HepG2 (cell line): Measurements from ENCODE around the gene EIF3A. TPM values are rescaled to one million over a fixed set of nuclear protein-coding genes. Genes with fewer than 3 reads are reported as not detected.

Experiments used
- ATAC-seq: fragments of 200-7000 bp; cut with Tn5 transposase; 3 replicates; pipeline ENCODE4 v1.9.1; 2020; ENCODE audit warnings: mild to moderate bottlenecking, moderate library complexity
- BruUV-seq: library from RNA; stranded (reverse); fragments of 400-500 nt; replicated peaks from 2 replicates; lab custom pipeline; 2021; lab: Mats Ljungman, UMichigan
- CTCF ChIA-PET: fragments of 300-600 bp; formaldehyde crosslinking; extraction: SDS; loops from one replicate; lab custom pipeline; 2021; ENCODE audit warnings: low total read pairs, inconsistent platforms, low intra/inter-chr PET ratio; lab: Yijun Ruan, JAX
- POLR2A ChIA-PET: fragments of 350-600 bp; sonication (Branson Sonifier 250); formaldehyde crosslinking; loops from one replicate; lab custom pipeline; 2020; ENCODE audit warnings: antibody characterized with exemption, inconsistent platforms; lab: Yijun Ruan, JAX
- DNase-seq: peaks from one replicate; pipeline ENCODE4 v3.0.0-alpha.2; 2015; ENCODE audit warnings: low spot score
- FAIRE-seq: peaks from 3 replicates; lab custom pipeline; 2011; peaks lifted over from hg19 to GRCh38; lab: Jason Lieb, UNC
- H2AFZ ChIP-seq: one replicate; pipeline ENCODE4 v1.6.1; 2011; ENCODE audit warnings: low read length, inconsistent platforms
- H3K27ac ChIP-seq: fragments of 300-600 bp; 3 replicates; pipeline ENCODE4 v1.8.0; 2011; ENCODE audit warnings: mixed run types, mild to moderate bottlenecking, mixed read lengths, low read length, inconsistent platforms; ENCODE audit not compliant: insufficient read depth; ENCODE audit errors: extremely low read length
- H3K27me3 ChIP-seq, 2 experiments: fragments of 200-600 bp in 1 of 2; 2 replicates in 1 of 2; 3 replicates in 1 of 2; pipeline versions ENCODE4 v1.6.0 to v1.8.0; 2011; ENCODE audit warnings: low read length in 2 of 2, mild to moderate bottlenecking in 2 of 2, moderate library complexity in 2 of 2, inconsistent platforms in 1 of 2; ENCODE audit not compliant: insufficient read depth in 2 of 2, control insufficient read depth in 1 of 2
- H3K36me3 ChIP-seq, 2 experiments: fragments of 200-600 bp in 1 of 2; replicated peaks in 1 of 2; 2 replicates in 1 of 2; 3 replicates in 1 of 2; pipeline versions ENCODE4 v1.5.1 to v1.8.0; 2011; ENCODE audit warnings: low read length in 2 of 2, inconsistent platforms in 1 of 2; ENCODE audit not compliant: insufficient read depth in 2 of 2, control insufficient read depth in 1 of 2
- H3K4me1 ChIP-seq: 2 replicates; pipeline ENCODE4 v1.5.1; 2012; ENCODE audit warnings: low read length, inconsistent platforms; ENCODE audit not compliant: insufficient read depth
- H3K4me2 ChIP-seq: 2 replicates; pipeline ENCODE4 v1.6.0; 2011; ENCODE audit warnings: low read depth, low read length, inconsistent platforms
- H3K4me3 ChIP-seq, 3 experiments: fragments of 200-600 bp in 1 of 3; sonication (generic), shearing (Covaris generic) in 1 of 3; replicated peaks in 1 of 3; 2 replicates each; pipeline ENCODE4 v1.5.1; 2011 to 2016; ENCODE audit warnings: low read length in 3 of 3, inconsistent platforms in 2 of 3, low read depth in 2 of 3, mild to moderate bottlenecking in 2 of 3, control low read depth in 1 of 3, mixed read lengths in 1 of 3; ENCODE audit not compliant: insufficient read depth in 1 of 3
- H3K79me2 ChIP-seq: one replicate; pipeline ENCODE4 v1.6.1; 2011; ENCODE audit warnings: low read length, inconsistent platforms; ENCODE audit not compliant: insufficient read depth
- H3K9ac ChIP-seq: 2 replicates; pipeline ENCODE4 v1.6.0; 2011; ENCODE audit warnings: mild to moderate bottlenecking, low read depth, low read length, inconsistent platforms; ENCODE audit not compliant: insufficient read depth
- H3K9me3 ChIP-seq: 2 replicates; pipeline ENCODE4 v1.5.1; 2012; ENCODE audit warnings: mild to moderate bottlenecking, low read length
- H4K20me1 ChIP-seq: 2 replicates; pipeline ENCODE4 v1.6.0; 2011; ENCODE audit warnings: inconsistent platforms, mild to moderate bottlenecking, low read length, moderate library complexity; ENCODE audit not compliant: insufficient read depth
- BCLAF1 ChIP-seq: fragments of 450-650 bp; IDR thresholded peaks from 2 replicates; pipeline ENCODE4 v1.6.1; 2017; ENCODE audit warnings: mild to moderate bottlenecking
- JARID2 ChIP-seq: sonication (generic); formaldehyde crosslinking; IDR thresholded peaks from 2 replicates; pipeline ENCODE4 v1.8.1; 2023; ENCODE audit warnings: missing genetic modification reagents, inconsistent platforms; ENCODE audit not compliant: insufficient replicate concordance
- REPIN1 ChIP-seq: sonication (generic); formaldehyde crosslinking; IDR thresholded peaks from 2 replicates; pipeline ENCODE4 v1.8.0; 2022; ENCODE audit warnings: missing genetic modification reagents, low read depth, mild to moderate bottlenecking, borderline replicate concordance
- ZNF296 ChIP-seq: sonication (generic); formaldehyde crosslinking; conservative IDR thresholded peaks from 2 replicates; pipeline ENCODE4 v1.5.0; 2020; ENCODE audit warnings: mild to moderate bottlenecking, missing genetic modification reagents
- ZNF3 ChIP-seq: IDR thresholded peaks from 2 replicates; pipeline ENCODE4 v1.7.0; 2017; ENCODE audit warnings: inconsistent platforms
- WGBS: methylation state at CpG from one replicate; pipeline ENCODE4 v1.1.6; 2017; ENCODE audit warnings: low lambda C conversion rate; 5-methylcytosine and 5-hydroxymethylcytosine counted together
- in situ Hi-C: cut with HindIII; loops from 2 replicates; pipeline ENCODE4 v1.10.0; 2017; ENCODE audit warnings: low pct_unique_long_range_greater_than_20kb; ENCODE audit not compliant: extremely low pct_ligation_motif_present
- intact Hi-C: fragments of 100-400 bp; cut with micrococcal nuclease; formaldehyde crosslinking; loops from one replicate; pipeline ENCODE4 v1.10.0; 2022; ENCODE audit not compliant: unreplicated experiment
- polyA plus RNA-seq, 8 experiments: library from polyadenylated mRNA; depleted of rRNA in 3 of 8; stranded (reverse) in 7 of 8; unstranded in 1 of 8; fragments of >200 nt; fragmentation: Illumina TruSeq in 4 of 8; extraction: Trizol in 4 of 8; gene quantifications; 2 replicates each; pipeline versions ENCODE4 v1.2.1 to v1.2.3, GENCODE V29; 2011 to 2016; ENCODE audit warnings: low read depth in 4 of 8, missing spikeins in 1 of 8, mixed read lengths in 1 of 8; ENCODE audit not compliant: insufficient read depth in 1 of 8
- total RNA-seq, 5 experiments: library from RNA; depleted of rRNA; stranded (reverse); fragments of >200 nt; fragmentation: Illumina TruSeq; extraction: Trizol; gene quantifications; 2 replicates each; pipeline ENCODE4 v1.2.3, GENCODE V29; 2016; ENCODE audit warnings: low read depth in 1 of 5
- TF ChIP-seq, protein P1 (sequence below): sonication (generic); formaldehyde crosslinking; IDR thresholded peaks from 2 replicates; pipeline ENCODE4 v1.9.0; 2021; ENCODE audit warnings: mild to moderate bottlenecking, missing genetic modification reagents
- TF ChIP-seq, protein P2 (sequence below): sonication (generic); formaldehyde crosslinking; IDR thresholded peaks from 2 replicates; pipeline ENCODE4 v1.8.1; 2022; ENCODE audit warnings: low read depth, mild to moderate bottlenecking, missing genetic modification reagents

Gene EIF3A
- total and polyA plus RNA-seq, 2 of the 13 experiments (the other 11 are each of a cell fraction or from before 2014, with no cell fraction given), result 25.6 to 117 TPM

- POLR2A ChIA-PET, result no interaction called here
- no peak for DNase-seq
- Histone ChIP-seq H2AFZ (no peak overlapping the region), H3K4me1 (no peaks in the 10 kb centered on the region), H3K9me3 (peaks cover 6% of the 10 kb centered on the region; the same call in 1 of the 2 replicates), H4K20me1 (no peaks in the 10 kb centered on the region), H3K4me2 (no peak overlapping the region), H3K79me2 (no peaks in the 10 kb centered on the region), H3K27me3 (peaks cover 0 to 13% of the 10 kb centered on the region in 2 experiments; a peak in 2 of 5 replicates), H3K4me3 (no peak overlapping the region), H3K36me3 (no peaks in the 10 kb centered on the region), H3K27ac (no peak overlapping the region), H3K9ac (no peak overlapping the region)
- CTCF ChIA-PET, result no interaction called here
- no peak for ATAC-seq
- FAIRE-seq, result no peak
- in situ Hi-C loops (no loop called here), intact Hi-C loops (no loop called here)
- 12% methylated on average over 7 of the region's 7 CpGs for whole genome bisulfite sequencing
- no TSS peak for BruUV-seq
- no peak for TF ChIP-seq JARID2 (CRISPR knock-in tag)
- TF ChIP-seq, protein P1, sequence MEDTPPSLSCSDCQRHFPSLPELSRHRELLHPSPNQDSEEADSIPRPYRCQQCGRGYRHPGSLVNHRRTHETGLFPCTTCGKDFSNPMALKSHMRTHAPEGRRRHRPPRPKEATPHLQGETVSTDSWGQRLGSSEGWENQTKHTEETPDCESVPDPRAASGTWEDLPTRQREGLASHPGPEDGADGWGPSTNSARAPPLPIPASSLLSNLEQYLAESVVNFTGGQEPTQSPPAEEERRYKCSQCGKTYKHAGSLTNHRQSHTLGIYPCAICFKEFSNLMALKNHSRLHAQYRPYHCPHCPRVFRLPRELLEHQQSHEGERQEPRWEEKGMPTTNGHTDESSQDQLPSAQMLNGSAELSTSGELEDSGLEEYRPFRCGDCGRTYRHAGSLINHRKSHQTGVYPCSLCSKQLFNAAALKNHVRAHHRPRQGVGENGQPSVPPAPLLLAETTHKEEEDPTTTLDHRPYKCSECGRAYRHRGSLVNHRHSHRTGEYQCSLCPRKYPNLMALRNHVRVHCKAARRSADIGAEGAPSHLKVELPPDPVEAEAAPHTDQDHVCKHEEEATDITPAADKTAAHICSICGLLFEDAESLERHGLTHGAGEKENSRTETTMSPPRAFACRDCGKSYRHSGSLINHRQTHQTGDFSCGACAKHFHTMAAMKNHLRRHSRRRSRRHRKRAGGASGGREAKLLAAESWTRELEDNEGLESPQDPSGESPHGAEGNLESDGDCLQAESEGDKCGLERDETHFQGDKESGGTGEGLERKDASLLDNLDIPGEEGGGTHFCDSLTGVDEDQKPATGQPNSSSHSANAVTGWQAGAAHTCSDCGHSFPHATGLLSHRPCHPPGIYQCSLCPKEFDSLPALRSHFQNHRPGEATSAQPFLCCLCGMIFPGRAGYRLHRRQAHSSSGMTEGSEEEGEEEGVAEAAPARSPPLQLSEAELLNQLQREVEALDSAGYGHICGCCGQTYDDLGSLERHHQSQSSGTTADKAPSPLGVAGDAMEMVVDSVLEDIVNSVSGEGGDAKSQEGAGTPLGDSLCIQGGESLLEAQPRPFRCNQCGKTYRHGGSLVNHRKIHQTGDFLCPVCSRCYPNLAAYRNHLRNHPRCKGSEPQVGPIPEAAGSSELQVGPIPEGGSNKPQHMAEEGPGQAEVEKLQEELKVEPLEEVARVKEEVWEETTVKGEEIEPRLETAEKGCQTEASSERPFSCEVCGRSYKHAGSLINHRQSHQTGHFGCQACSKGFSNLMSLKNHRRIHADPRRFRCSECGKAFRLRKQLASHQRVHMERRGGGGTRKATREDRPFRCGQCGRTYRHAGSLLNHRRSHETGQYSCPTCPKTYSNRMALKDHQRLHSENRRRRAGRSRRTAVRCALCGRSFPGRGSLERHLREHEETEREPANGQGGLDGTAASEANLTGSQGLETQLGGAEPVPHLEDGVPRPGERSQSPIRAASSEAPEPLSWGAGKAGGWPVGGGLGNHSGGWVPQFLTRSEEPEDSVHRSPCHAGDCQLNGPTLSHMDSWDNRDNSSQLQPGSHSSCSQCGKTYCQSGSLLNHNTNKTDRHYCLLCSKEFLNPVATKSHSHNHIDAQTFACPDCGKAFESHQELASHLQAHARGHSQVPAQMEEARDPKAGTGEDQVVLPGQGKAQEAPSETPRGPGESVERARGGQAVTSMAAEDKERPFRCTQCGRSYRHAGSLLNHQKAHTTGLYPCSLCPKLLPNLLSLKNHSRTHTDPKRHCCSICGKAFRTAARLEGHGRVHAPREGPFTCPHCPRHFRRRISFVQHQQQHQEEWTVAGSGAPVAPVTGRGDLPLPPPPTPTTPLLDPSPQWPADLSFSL (CRISPR knock-in tag), result no peak
- TF ChIP-seq ZNF296 (CRISPR knock-in tag), result no peak
- TF ChIP-seq ZNF3, result no peak
- no peak for TF ChIP-seq REPIN1
- TF ChIP-seq, protein P2, sequence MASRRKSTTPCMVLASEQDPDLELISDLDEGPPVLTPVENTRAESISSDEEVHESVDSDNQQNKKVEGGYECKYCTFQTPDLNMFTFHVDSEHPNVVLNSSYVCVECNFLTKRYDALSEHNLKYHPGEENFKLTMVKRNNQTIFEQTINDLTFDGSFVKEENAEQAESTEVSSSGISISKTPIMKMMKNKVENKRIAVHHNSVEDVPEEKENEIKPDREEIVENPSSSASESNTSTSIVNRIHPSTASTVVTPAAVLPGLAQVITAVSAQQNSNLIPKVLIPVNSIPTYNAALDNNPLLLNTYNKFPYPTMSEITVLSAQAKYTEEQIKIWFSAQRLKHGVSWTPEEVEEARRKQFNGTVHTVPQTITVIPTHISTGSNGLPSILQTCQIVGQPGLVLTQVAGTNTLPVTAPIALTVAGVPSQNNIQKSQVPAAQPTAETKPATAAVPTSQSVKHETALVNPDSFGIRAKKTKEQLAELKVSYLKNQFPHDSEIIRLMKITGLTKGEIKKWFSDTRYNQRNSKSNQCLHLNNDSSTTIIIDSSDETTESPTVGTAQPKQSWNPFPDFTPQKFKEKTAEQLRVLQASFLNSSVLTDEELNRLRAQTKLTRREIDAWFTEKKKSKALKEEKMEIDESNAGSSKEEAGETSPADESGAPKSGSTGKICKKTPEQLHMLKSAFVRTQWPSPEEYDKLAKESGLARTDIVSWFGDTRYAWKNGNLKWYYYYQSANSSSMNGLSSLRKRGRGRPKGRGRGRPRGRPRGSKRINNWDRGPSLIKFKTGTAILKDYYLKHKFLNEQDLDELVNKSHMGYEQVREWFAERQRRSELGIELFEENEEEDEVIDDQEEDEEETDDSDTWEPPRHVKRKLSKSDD (CRISPR knock-in tag), result no peak
- no peak for TF ChIP-seq BCLAF1
These were observed 93.5 kb downstream of the EIF3A start for GRCh38 chr10:118986815-118987790.
